ENCODE data around the gene C1QTNF8. TPM values are rescaled to one million over a fixed set of nuclear protein-coding genes. Genes with fewer than 3 reads are reported as not detected.

Gene C1QTNF8
- total RNA-seq, 4 donors from 2014 or later, result not detected

DNA sequence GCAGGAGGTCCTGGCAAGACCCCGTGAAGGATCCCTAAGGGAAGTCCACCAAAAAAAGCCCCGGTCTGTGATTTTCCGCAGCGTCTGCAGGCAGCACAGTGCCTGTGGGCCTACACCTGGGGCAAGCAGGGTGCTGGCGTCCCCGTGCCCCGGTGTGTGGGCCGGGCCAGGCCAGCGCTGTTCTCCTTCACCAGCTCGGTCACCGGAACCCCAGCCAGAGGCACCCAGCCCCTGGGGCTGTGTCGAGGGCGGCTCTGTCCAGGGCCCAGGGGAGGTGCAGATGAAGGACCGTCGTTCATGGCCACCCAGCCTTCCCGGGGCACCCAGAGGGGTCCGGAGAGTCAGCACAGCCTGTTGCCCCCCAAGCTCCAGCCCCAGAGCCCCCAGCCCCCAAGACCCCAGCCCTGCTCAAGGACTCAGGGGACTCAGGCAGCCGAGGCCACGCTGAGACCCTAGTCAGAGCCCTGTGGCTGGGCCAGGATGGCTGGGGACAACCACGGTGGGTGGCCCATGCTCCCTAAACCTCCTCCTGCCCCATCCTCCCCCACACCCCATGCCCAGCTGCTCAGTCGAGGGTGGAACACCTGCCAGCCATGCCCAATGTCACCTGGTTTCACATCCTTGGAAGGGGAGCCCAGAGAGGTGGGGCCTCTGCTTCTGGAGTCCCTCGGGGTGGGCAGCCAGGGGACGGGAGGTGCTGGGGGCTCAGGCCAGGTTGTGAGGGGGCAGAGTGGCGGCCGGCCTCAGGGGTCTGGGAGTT, 5.7 kb upstream of the C1QTNF8 start:
- Histone ChIP-seq H3K4me3 (no peak overlapping the region), H3K9me3 (no peaks in the 10 kb centered on the region), H3K27ac (replicated peaks in 1 of 4) (no peak overlapping the region), H3K4me1 (peaks cover 14 to 26% (median 16%) of the 10 kb centered on the region in 4 donors), H3K27me3 (peaks cover 4 to 100% (median 18%) of the 10 kb centered on the region in 4 donors), H3K36me3 (no peaks in the 10 kb centered on the region)
- no peak for TF ChIP-seq EP300 (IDR thresholded peaks at IDR 0.05)
- TF ChIP-seq POLR2AphosphoS5 (IDR thresholded peaks at IDR 0.05), result no peak
- TF ChIP-seq, protein P1, sequence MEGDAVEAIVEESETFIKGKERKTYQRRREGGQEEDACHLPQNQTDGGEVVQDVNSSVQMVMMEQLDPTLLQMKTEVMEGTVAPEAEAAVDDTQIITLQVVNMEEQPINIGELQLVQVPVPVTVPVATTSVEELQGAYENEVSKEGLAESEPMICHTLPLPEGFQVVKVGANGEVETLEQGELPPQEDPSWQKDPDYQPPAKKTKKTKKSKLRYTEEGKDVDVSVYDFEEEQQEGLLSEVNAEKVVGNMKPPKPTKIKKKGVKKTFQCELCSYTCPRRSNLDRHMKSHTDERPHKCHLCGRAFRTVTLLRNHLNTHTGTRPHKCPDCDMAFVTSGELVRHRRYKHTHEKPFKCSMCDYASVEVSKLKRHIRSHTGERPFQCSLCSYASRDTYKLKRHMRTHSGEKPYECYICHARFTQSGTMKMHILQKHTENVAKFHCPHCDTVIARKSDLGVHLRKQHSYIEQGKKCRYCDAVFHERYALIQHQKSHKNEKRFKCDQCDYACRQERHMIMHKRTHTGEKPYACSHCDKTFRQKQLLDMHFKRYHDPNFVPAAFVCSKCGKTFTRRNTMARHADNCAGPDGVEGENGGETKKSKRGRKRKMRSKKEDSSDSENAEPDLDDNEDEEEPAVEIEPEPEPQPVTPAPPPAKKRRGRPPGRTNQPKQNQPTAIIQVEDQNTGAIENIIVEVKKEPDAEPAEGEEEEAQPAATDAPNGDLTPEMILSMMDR (IDR thresholded peaks at IDR 0.05), result no peak
- TF ChIP-seq POLR2A (IDR thresholded peaks at IDR 0.05; ENCODE audit: low read depth), result no peak
- WGBS, result 70% methylated on average over 5 of the region's 25 CpGs
- intact Hi-C loops (cut with DNase I), result no loop called here
- DNase-seq (ENCODE audit: extremely low spot score), result no peak

DNA sequence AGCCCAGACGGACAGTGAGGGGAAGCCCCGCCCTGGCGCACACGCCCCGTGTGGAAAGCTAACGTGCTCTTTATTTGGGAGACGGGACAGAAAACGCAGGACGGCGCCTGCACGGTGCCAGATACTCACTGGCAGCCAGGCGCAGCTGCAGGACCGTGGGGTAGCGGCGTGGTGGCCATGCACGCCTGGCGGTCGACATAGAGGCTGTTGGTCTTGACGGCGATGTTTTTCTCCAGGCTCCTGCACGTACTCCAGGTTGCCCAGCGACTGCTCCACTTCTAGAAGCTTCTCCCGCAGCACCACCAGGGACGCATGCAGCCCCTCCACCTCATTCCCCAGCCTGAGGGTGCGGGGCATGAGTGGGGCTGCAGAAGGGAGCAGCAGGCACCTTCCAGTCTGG, 5.1 kb upstream of the C1QTNF8 start:
- H3K36me3 ChIP-seq, result no peaks in the 10 kb centered on the region
- no peak overlapping the region for H3K27ac ChIP-seq (replicated peaks in 1 of 4)
- peaks cover 10 to 20% (median 14%) of the 10 kb centered on the region in 4 donors for H3K4me1 ChIP-seq
- intact Hi-C loops (cut with DNase I), result no loop called here
- WGBS, result 68% methylated on average over 10 of the region's 25 CpGs
- DNase-seq (ENCODE audit: extremely low spot score), result no peak
- no peaks in the 10 kb centered on the region for H3K9me3 ChIP-seq
- TF ChIP-seq EP300 (IDR thresholded peaks at IDR 0.05) (no peak), POLR2A (IDR thresholded peaks at IDR 0.05; ENCODE audit: low read depth) (no peak), POLR2AphosphoS5 (IDR thresholded peaks at IDR 0.05) (no peak)
- TF ChIP-seq, protein P1 (IDR thresholded peaks at IDR 0.05), result no peak
- H3K4me3 ChIP-seq, result no peak overlapping the region
- peaks cover 4 to 100% (median 18%) of the 10 kb centered on the region in 4 donors for H3K27me3 ChIP-seq

DNA sequence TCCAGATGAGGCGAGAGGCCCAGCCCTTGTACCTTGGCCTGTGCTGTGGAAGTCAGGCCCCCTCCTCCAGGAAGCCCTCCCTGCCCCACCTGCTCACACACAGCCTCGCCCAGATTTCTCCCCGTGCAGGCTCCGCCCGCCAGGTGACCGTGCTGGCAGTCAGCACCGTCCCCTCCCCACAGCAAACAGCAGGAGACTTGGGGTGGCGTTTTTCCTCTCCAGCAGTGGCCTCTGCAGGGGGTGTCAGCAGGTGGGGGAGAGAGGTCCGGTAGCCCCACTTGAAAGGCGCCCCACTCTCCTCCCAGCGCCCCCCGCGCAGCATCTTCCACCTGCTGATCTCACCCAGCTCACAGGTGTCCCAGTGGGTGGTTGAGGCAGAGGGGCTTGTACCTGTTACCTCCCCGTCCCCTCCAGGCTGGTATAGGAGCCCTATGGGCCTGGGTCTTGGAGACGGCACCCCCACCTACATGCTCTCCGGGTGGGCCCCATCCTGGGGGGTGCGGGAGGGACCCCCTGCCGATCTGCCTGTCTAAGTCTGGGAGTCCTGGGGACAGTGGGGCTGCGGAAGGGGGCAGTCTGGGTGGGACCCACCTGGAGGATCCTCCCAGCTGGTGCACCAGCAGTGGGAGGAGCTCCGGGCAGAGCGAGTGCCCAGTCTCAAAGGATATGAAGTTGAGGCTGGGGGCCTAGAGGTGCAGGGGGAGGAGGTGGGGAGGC, 4.2 kb upstream of the C1QTNF8 start:
- whole genome bisulfite sequencing, result 76% methylated on average over 9 of the region's 21 CpGs
- intact Hi-C loops (cut with DNase I), result no loop called here
- H3K36me3 ChIP-seq, result no peaks in the 10 kb centered on the region

DNA sequence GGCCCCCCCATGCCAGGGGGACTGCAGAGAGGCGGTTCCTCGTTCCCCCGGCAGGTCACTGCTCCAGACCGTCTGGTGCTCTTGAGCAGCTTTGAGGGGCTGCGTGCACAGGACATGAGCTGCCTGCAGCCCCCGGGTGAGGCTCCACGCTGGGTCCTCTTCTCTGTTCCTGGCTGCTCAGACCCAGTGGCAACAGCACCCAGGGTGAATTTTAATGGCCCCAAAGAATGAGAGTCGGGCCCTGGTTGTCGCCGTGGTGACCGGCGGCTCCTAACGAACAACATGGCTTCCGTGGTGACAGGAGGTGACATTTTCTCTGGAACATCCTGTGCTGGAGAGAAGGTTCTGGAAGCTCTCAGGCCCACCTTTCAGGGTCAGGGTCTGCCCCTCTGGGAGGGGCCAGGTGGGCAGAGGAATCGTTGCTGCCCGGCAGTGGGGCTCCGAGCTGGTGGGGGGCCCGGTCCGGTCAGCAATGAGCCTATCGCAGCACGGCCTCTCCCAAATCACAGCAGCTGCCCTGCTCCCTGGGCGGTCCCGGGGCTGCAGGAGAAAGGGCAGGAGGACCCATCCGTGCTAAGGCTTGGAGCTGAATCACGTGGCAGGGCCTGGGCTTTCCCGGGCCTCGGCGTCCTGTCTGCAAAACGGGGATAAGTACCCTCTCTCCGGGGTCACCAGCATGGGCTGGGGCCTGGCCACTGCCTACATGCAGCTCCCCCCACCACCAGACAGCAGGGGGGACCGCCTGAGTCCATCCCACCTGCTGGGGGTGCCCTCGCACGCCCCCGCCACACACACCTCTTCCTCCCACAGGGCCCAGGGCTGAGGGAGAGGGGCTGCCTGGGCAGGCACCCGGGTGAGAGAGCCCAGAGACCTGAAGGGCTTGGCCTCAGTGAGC, 3.4 kb upstream of the C1QTNF8 start:
- no peaks in the 10 kb centered on the region for H3K9me3 ChIP-seq
- 60% methylated on average over 3 of the region's 35 CpGs for WGBS
- no peak for DNase-seq (ENCODE audit: extremely low spot score)
- intact Hi-C loops (cut with DNase I), result no loop called here
- H3K4me1 ChIP-seq, result peaks cover 8 to 15% (median 12%) of the 10 kb centered on the region in 4 donors
- no peak overlapping the region for H3K27ac ChIP-seq (replicated peaks in 1 of 4)
- TF ChIP-seq EP300 (IDR thresholded peaks at IDR 0.05) (no peak), POLR2AphosphoS5 (IDR thresholded peaks at IDR 0.05) (no peak), POLR2A (IDR thresholded peaks at IDR 0.05; ENCODE audit: low read depth) (no peak)
- TF ChIP-seq, protein P1 (IDR thresholded peaks at IDR 0.05), result no peak
- peaks cover 4 to 92% (median 18%) of the 10 kb centered on the region in 4 donors for H3K27me3 ChIP-seq
- H3K36me3 ChIP-seq, result no peaks in the 10 kb centered on the region
- H3K4me3 ChIP-seq, result no peak overlapping the region

More for the DNA sequence above, 4.2 kb upstream of the C1QTNF8 start:
- H3K4me1 ChIP-seq, result peaks cover 8 to 15% (median 12%) of the 10 kb centered on the region in 4 donors
- peaks cover 4 to 99% (median 18%) of the 10 kb centered on the region in 4 donors for H3K27me3 ChIP-seq
- no peaks in the 10 kb centered on the region for H3K9me3 ChIP-seq
- H3K27ac ChIP-seq (replicated peaks in 1 of 4), result no peak overlapping the region
- no peak for DNase-seq (ENCODE audit: extremely low spot score)
- H3K4me3 ChIP-seq, result no peak overlapping the region
- TF ChIP-seq POLR2A (IDR thresholded peaks at IDR 0.05; ENCODE audit: low read depth) (no peak), EP300 (IDR thresholded peaks at IDR 0.05) (no peak), POLR2AphosphoS5 (IDR thresholded peaks at IDR 0.05) (no peak)
- TF ChIP-seq, protein P1 (IDR thresholded peaks at IDR 0.05), result no peak

Data from esophagus muscularis mucosa (tissue), 4 donors.